Measurements from ENCODE around the gene TMC6. TPM values are rescaled to one million over a fixed set of nuclear protein-coding genes. Genes with fewer than 3 reads are reported as not detected.
A peak's percentile ranks its signal among the peaks of the same experiment; 100 is the strongest.

Gene TMC6
- total RNA-seq, 1 donor from 2014 or later = 61.7 TPM

GRCh38 chr17:78170692-78171590 is 42.4 kb upstream of the TMC6 start:
- peaks cover 2% of the 10 kb centered on the region for H3K27me3 Mint-ChIP-seq (ENCODE audit: low read depth, unreplicated experiment)
- Histone ChIP-seq H3K4me3 (ENCODE audit: insufficient read depth, low read depth, low read length) (no peak overlapping the region), H3K27me3 (ENCODE audit: insufficient read depth, low read length) (no peaks in the 10 kb centered on the region), H3K9me3 (ENCODE audit: insufficient read depth, low read depth, low read length) (no peaks in the 10 kb centered on the region), H3K4me1 (ENCODE audit: insufficient read depth, low read length) (peaks cover 4% of the 10 kb centered on the region), H3K9ac (ENCODE audit: low read length) (no peak overlapping the region), H3K36me3 (ENCODE audit: insufficient read depth, low read length) (no peaks in the 10 kb centered on the region), H4K20me1 (ENCODE audit: insufficient read depth, low read length) (peaks cover 16% of the 10 kb centered on the region), H2AFZ (ENCODE audit: low read depth, low read length) (no peak overlapping the region), H3K27ac (ENCODE audit: low read depth, low read length) (no peak overlapping the region), H3K79me2 (ENCODE audit: insufficient read depth, low read length) (no peaks in the 10 kb centered on the region), H3K4me2 (ENCODE audit: low read length) (no peak overlapping the region)
- H3K27ac Mint-ChIP-seq (ENCODE audit: unreplicated experiment) = no peak overlapping the region
- DNase-seq (ENCODE audit: low read depth) = no peak
- no peak for FAIRE-seq
- H3K4me1 Mint-ChIP-seq (ENCODE audit: low read depth, unreplicated experiment) = peaks cover 6% of the 10 kb centered on the region
- peaks cover 9% of the 10 kb centered on the region for H3K36me3 Mint-ChIP-seq (ENCODE audit: low read depth, unreplicated experiment)
- H3K9me3 Mint-ChIP-seq (ENCODE audit: unreplicated experiment) = no peaks in the 10 kb centered on the region
- no peak for TF ChIP-seq CTCF (IDR thresholded peaks at IDR 0.05; ENCODE audit: insufficient read depth, low read depth, low read length)
- no peak for TF ChIP-seq EZH2 (IDR thresholded peaks at IDR 0.05; ENCODE audit: insufficient read depth, low read length)
- H3K4me3 Mint-ChIP-seq (ENCODE audit: unreplicated experiment) = peak overlapping the region; percentile 69

GRCh38 chr17:78168903-78169793 is 40.6 kb upstream of the TMC6 start:
- H3K4me3 Mint-ChIP-seq (ENCODE audit: unreplicated experiment) = peak overlapping the region; percentile 80
- no peaks in the 10 kb centered on the region for H3K27me3 ChIP-seq (ENCODE audit: insufficient read depth, low read length)
- H3K9me3 ChIP-seq (ENCODE audit: insufficient read depth, low read depth, low read length) = no peaks in the 10 kb centered on the region
- no peak overlapping the region for H2AFZ ChIP-seq (ENCODE audit: low read depth, low read length)
- H3K27ac ChIP-seq (ENCODE audit: low read depth, low read length) = no peak overlapping the region
- H3K9ac ChIP-seq (ENCODE audit: low read length) = peak overlapping the region; percentile 72
- H3K27me3 Mint-ChIP-seq (ENCODE audit: low read depth, unreplicated experiment) = peaks cover 3% of the 10 kb centered on the region
- H3K4me1 Mint-ChIP-seq (ENCODE audit: low read depth, unreplicated experiment) = peaks cover 6% of the 10 kb centered on the region
- no peaks in the 10 kb centered on the region for H3K79me2 ChIP-seq (ENCODE audit: insufficient read depth, low read length)
- H3K36me3 Mint-ChIP-seq (ENCODE audit: low read depth, unreplicated experiment) = peaks cover 9% of the 10 kb centered on the region
- peaks cover 16% of the 10 kb centered on the region for H4K20me1 ChIP-seq (ENCODE audit: insufficient read depth, low read length)
- no peak for DNase-seq (ENCODE audit: low read depth)
- no peak for FAIRE-seq
- H3K27ac Mint-ChIP-seq (ENCODE audit: unreplicated experiment) = no peak overlapping the region
- peak overlapping the region; percentile 84 for H3K4me2 ChIP-seq (ENCODE audit: low read length)
- peaks cover 4% of the 10 kb centered on the region for H3K4me1 ChIP-seq (ENCODE audit: insufficient read depth, low read length)
- TF ChIP-seq CTCF (IDR thresholded peaks at IDR 0.05; ENCODE audit: insufficient read depth, low read depth, low read length) (no peak), EZH2 (IDR thresholded peaks at IDR 0.05; ENCODE audit: insufficient read depth, low read length) (no peak)
- H3K4me3 ChIP-seq (ENCODE audit: insufficient read depth, low read depth, low read length) = peak overlapping the region; percentile 54
- no peaks in the 10 kb centered on the region for H3K9me3 Mint-ChIP-seq (ENCODE audit: unreplicated experiment)
- H3K36me3 ChIP-seq (ENCODE audit: insufficient read depth, low read length) = no peaks in the 10 kb centered on the region

Measured in astrocyte (in vitro differentiated cells and primary cell).